Measurements from ENCODE around the gene TRPV6.

TRPV6 gene

DNA sequence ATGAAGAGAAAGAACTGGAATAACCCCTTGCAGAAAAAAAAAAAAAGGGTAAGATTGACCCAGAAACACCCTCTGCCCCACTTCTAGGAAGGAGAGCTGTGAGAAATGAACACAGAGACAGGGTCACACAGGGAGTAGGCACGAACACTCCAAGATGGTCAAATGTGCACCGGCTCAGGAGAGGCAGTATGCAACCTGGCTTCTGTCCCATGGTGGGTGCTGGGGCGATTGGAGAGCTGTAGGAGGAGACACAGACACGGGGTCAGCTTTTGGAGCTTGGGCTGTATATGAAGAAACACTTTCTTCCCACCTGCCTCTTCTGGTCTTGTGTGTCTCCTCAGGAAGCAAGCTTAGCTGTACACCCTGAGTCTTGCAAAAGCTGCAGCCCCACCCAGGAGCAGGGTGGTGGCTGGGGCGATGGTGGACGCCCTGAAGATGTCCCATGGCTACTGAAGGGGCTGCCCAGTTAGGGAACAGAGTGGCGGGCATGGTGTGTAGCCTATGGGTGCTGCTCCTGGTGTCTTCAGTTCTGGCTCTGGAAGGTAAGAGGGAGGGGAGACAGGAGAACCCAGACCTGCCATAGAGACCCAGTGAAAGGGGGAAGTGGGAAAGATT lies 22.7 kb downstream of the TRPV6 start:
- Mint-ChIP-seq H3K27ac (no peak overlapping the region), H3K9me3 (no peaks in the 10 kb centered on the region), H3K4me3 (no peak overlapping the region), H3K36me3 (ENCODE audit: low read depth) (no peaks in the 10 kb centered on the region), H3K4me1 (no peaks in the 10 kb centered on the region), H3K27me3 (no peaks in the 10 kb centered on the region)
- no peak for DNase-seq
- no peak for ATAC-seq

DNA sequence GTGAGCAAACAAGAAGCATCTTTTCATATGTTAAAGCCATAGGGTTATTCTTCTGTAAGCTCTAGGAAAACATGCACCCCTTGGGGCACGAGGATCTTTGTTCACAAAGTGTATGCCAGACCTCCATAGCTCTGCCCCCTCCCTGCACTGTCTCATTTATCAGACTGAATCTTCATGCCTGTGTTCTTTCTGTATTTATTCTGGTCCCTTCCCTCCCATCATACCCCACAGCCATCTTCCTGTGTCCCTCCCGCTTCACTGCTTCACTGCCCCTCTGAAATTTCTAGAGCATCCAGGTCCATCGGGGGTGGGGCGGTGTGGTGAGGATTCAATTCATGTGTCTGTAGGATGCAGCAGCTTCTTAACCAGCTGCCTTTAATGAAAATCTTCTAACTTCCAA lies 23.2 kb downstream of the TRPV6 start:
- no peaks in the 10 kb centered on the region for H3K9me3 Mint-ChIP-seq
- DNase-seq (no peak), ATAC-seq (no peak)
- no peak overlapping the region for H3K27ac Mint-ChIP-seq
- no peak overlapping the region for H3K4me3 Mint-ChIP-seq
- H3K36me3 Mint-ChIP-seq (ENCODE audit: low read depth): no peaks in the 10 kb centered on the region
- no peaks in the 10 kb centered on the region for H3K27me3 Mint-ChIP-seq
- H3K4me1 Mint-ChIP-seq: no peaks in the 10 kb centered on the region

DNA sequence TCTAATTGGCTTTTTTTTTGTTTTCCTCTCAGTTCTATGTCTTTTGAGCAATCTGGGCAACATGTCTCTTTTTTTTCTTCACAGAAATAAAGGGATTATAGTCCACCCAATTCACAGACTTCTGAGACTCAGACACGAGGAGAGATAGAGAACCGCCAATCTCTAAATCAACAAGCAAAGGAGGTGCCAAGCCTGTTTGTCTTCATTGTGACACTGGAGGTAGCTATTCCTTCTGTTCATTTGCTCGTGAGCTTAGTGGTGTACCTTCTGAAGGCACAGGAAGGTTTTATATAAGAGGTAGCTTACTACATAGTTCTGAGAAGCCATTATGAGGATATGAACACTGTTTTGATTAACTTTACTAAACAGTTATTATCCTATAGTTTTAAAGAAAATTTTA lies 24.6 kb downstream of the TRPV6 start:
- DNase-seq (no peak), ATAC-seq (no peak)
- H3K4me1 Mint-ChIP-seq: peaks cover 8% of the 10 kb centered on the region
- H3K27me3 Mint-ChIP-seq: no peaks in the 10 kb centered on the region
- H3K4me3 Mint-ChIP-seq: no peak overlapping the region
- no peaks in the 10 kb centered on the region for H3K36me3 Mint-ChIP-seq (ENCODE audit: low read depth)
- H3K27ac Mint-ChIP-seq: no peak overlapping the region
- no peaks in the 10 kb centered on the region for H3K9me3 Mint-ChIP-seq

DNA sequence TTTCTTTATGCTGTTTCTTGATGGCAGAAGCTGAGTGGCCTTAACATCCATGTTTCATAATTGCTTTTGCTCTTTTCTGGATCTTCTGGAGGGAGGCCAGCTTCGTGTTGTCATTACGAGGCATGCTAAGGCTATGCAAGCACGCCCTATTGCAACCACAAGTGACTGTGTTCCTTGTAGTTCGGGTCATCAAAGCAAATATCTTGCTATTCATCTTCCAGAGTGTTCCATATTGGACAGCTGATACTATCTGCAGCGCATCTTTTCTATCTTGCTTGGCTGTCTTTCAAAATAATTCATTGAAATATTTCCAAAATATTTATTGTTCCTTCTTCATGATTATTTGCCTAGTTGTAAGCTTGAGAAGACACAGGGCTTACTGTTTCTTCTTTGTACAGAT lies 25.7 kb downstream of the TRPV6 start:
- Mint-ChIP-seq H3K27me3 (no peaks in the 10 kb centered on the region), H3K4me3 (no peak overlapping the region), H3K27ac (no peak overlapping the region), H3K9me3 (no peaks in the 10 kb centered on the region), H3K4me1 (peaks cover 11% of the 10 kb centered on the region), H3K36me3 (ENCODE audit: low read depth) (no peaks in the 10 kb centered on the region)
- DNase-seq (no peak), ATAC-seq (no peak)

DNA sequence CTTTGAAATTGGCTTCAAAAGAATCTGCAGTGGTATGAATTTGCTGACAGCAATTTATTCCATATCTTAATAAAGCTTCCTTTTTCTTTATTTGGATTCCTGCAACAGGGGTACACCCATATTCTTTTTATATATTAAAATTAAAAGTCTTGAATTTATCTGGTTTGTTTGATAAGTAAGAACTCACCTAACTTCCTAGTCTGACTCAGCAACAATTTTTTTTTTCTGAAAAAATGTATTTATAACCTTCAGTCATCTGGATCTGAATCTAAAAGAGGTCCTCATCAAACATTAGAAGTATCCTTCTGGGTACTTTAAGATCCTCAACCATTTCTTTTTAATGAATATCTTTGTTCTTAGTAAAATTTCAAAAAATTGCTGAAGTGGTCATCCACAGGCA lies 26.1 kb downstream of the TRPV6 start:
- ATAC-seq (no peak), DNase-seq (no peak)
- H3K36me3 Mint-ChIP-seq (ENCODE audit: low read depth): no peaks in the 10 kb centered on the region
- no peak overlapping the region for H3K27ac Mint-ChIP-seq
- no peak overlapping the region for H3K4me3 Mint-ChIP-seq
- peaks cover 11% of the 10 kb centered on the region for H3K4me1 Mint-ChIP-seq
- no peaks in the 10 kb centered on the region for H3K9me3 Mint-ChIP-seq
- no peaks in the 10 kb centered on the region for H3K27me3 Mint-ChIP-seq

DNA sequence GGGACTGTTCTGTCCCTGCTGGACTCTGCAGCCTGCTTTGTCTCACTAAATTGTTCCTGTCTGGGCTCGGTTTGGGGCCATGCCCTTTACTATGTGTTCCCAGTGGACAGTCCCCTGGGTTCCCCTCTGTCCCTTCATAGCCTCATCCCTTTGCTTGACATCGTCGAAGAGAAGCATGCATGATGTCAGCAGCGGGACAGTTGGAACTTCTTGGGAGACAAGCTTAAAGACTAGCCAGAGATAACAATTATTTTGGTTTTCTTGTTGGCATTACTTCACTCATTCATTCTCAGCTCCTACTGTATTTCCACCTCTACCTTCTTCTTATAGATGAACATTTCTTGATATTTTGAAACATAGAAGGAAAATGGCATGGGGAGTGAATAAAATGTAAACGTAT lies 27.9 kb downstream of the TRPV6 start:
- DNase-seq: no peak
- Mint-ChIP-seq H3K36me3 (ENCODE audit: low read depth) (no peaks in the 10 kb centered on the region), H3K27me3 (no peaks in the 10 kb centered on the region), H3K4me1 (peaks cover 14% of the 10 kb centered on the region), H3K4me3 (no peak overlapping the region), H3K27ac (no peak overlapping the region), H3K9me3 (no peaks in the 10 kb centered on the region)
- no peak for ATAC-seq

DNA sequence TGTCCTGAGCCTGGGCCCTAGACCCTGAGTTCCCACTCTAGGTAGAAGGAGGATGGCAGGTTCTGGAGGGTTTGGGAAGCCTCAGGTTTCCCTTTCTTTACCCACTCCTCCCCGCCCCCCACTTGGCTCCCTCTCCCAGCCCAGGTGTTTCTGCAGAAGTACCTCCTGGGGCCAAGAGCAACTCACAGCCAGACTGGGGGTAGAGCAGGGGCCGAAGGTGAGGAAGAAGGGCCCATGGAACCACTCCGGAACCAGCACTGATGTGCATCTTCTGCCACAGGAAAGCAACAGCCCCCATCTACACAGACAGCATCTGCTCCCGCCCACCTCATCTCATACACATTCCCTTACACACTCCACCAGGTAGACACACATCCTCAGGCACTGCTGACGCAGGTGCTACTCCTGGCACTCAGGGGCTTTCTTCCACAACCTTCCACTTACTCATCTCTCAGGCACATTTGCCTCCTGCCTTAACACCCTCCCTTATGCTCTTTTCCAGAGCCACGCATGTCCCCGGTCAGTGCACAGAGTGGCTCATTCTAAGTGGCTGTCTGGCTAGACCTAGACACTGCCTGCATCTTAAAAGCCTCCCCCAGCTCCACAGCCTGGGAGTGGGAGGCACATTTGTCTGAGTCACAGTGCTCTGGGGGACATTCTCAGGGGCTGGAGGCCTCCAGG lies 28.8 kb downstream of the TRPV6 start:
- H3K36me3 Mint-ChIP-seq (ENCODE audit: low read depth): no peaks in the 10 kb centered on the region
- H3K27ac Mint-ChIP-seq: no peak overlapping the region
- ATAC-seq: no peak
- peaks cover 14% of the 10 kb centered on the region for H3K4me1 Mint-ChIP-seq
- no peaks in the 10 kb centered on the region for H3K9me3 Mint-ChIP-seq
- DNase-seq: no peak
- H3K27me3 Mint-ChIP-seq: no peaks in the 10 kb centered on the region
- H3K4me3 Mint-ChIP-seq: peak overlapping the region; percentile 23

DNA sequence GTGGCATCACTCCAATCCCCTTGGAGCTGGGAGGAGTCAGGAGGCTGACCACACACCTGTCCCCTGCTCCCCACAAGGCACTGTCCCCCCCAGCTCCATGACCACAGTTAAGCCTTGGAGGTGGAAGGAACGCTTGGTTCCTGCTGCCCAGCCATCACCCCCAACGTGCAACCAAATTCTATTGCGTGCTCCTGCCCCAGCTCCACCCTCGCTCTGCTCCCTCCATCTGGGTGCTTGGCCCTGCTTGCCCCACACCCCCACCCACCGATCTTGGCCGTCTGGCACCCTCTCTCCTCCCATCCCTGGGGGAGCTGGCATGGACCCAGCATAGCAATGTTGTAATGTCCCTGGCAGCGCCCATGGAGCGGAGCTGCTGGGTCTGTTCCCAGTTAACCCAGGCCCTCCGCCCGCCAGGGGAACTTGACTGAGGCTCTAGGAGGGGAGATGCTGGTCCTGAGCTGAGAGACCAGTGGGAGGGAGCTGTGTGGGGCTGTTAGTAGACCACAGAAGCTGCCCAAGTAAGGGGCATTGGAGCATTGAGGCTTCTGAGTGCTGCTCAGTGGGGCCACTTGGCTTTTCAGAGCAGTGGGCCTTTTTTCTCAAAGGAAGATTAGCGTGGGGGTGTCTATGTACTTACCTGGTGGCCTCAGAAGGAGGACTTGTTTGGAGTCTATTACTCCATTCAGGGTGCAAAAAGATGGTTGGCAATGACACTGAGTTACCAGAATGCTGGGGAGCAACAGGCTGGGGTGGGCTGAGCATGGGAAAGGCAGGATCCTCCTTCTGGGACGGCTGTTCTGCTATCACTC lies 29.6 kb downstream of the TRPV6 start:
- H3K27me3 Mint-ChIP-seq: no peaks in the 10 kb centered on the region
- H3K36me3 Mint-ChIP-seq (ENCODE audit: low read depth): no peaks in the 10 kb centered on the region
- ATAC-seq (no peak), DNase-seq (no peak)
- peak overlapping the region; percentile 70 for H3K4me3 Mint-ChIP-seq
- no peaks in the 10 kb centered on the region for H3K9me3 Mint-ChIP-seq
- H3K27ac Mint-ChIP-seq: no peak overlapping the region
- H3K4me1 Mint-ChIP-seq: peaks cover 14% of the 10 kb centered on the region

DNA sequence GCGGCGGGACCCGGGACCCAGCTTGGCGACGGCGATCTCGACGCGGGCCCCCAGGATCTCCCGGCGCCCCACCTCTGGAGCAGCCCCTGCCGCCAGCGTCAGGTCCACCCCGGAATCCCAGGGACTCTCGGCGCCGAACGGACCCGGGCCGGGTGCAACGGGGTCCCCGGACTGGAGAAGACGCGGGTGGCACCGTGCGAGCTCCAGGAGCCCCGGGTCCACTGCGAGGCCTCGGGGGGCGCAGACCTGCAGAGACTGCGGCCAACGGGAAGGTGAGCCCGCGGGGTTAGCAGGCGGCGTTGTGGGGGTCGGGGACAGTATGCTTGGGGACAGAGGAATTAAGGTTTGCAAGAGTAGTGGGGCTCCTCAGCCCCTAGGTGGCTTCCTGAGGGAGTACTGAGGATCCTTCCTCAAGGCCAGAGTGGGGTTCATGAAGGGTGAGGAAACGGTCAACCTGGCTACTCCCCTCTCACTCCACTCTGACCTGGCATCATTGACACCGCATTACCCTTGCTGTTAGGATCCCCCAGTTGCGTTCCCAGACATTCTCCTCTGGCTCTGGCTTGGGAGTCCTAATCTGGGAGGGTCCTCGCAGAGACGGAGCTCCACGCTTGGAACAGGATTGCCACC lies 30.3 kb downstream of the TRPV6 start:
- Mint-ChIP-seq H3K36me3 (ENCODE audit: low read depth) (no peaks in the 10 kb centered on the region), H3K27me3 (no peaks in the 10 kb centered on the region), H3K27ac (no peak overlapping the region), H3K4me1 (peaks cover 14% of the 10 kb centered on the region), H3K9me3 (no peaks in the 10 kb centered on the region), H3K4me3 (peak overlapping the region; percentile 70)
- no peak for ATAC-seq
- DNase-seq: no peak

DNA sequence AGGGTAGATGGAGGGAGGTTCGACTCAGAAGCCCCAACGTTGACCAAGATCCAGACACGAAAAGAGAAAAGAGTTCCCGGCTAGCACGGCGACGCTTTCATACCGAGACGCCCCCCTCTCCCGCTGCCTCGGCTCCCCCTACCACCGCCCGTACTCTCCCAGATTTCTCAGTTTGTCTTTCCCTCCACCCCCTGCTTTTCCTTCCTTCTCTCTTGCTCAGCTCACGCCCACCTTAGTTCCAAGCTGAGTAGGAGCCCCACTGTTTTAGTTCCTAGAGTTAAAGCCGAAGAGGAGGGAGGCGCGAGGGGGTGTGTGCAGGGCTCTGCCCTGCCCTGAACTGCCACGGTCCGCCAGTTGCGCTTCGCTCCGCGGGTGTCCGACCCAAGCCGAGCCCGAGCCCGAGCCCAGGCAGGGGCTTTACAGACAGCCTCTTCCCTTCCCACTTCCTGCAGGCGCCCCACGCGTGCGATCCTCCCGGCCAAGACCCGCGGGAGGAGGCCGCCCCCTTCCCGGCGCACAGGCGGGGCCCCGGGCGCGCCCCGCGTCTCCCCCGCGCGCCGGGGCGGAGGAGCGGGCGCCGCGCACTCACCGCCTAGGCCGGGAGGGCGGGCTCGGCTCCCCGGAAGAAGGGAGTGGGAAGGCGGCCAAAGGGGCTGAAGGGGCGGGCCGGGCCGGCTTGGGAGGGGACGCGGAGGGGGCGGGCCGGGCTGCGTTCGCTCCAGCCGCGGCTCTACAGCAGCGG lies 31.0 kb downstream of the TRPV6 start, which contains the start of gene EPHB6:
Gene EPHB6 (plus strand): TSS at position 705 of the 742 bp plus-strand sequence. CDS start 8,152 bp downstream, outside the sequence.
- ATAC-seq (peak; percentile 72), DNase-seq (peak; percentile 67)
- H3K4me1 Mint-ChIP-seq: peaks cover 14% of the 10 kb centered on the region
- peak within 1 kb of the TSS; percentile 93 for H3K4me3 Mint-ChIP-seq
- H3K36me3 Mint-ChIP-seq (ENCODE audit: low read depth): no peaks in the 10 kb centered on the region
- no peaks in the 10 kb centered on the region for H3K27me3 Mint-ChIP-seq
- peak within 1 kb of the TSS; percentile 75 for H3K27ac Mint-ChIP-seq
- no peaks in the 10 kb centered on the region for H3K9me3 Mint-ChIP-seq

DNA sequence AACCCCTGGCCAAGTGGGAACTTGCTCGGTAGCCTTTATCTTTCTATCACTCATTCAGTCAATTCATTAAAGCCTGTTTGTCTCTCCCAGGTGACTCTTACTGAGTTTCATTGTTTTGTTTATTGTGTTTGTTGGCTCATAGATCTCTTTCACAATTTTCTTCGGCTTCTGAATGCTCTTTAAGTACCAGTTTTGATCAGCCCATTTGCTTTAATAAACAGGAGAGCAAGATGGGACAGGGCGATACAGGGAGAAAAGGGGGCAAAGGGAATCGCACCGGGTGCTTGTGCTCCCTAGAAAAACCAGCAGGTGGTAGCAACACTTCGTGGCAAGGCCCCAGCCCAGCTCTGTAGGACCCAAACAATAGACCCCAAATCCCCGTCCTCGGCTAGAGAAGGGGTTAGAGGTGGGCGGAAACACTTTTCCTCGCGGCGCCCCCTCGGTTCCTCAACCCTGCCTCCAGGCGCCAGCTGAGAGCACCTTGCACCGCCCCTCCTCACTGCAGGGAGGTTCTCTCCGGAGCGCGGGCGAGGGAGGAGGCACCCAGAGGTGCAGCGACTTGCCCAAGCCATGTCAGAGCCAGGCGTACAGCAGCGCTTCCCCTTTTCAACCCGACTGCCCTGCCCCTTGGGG lies 31.7 kb downstream of the TRPV6 start:
- no peaks in the 10 kb centered on the region for H3K36me3 Mint-ChIP-seq (ENCODE audit: low read depth)
- DNase-seq (peak; percentile 68), ATAC-seq (peak; percentile 86)
- H3K27me3 Mint-ChIP-seq: peaks cover 4% of the 10 kb centered on the region
- H3K27ac Mint-ChIP-seq: peak overlapping the region; percentile 75
- H3K4me1 Mint-ChIP-seq: peaks cover 14% of the 10 kb centered on the region
- H3K9me3 Mint-ChIP-seq: no peaks in the 10 kb centered on the region
- H3K4me3 Mint-ChIP-seq: peak overlapping the region; percentile 93

DNA sequence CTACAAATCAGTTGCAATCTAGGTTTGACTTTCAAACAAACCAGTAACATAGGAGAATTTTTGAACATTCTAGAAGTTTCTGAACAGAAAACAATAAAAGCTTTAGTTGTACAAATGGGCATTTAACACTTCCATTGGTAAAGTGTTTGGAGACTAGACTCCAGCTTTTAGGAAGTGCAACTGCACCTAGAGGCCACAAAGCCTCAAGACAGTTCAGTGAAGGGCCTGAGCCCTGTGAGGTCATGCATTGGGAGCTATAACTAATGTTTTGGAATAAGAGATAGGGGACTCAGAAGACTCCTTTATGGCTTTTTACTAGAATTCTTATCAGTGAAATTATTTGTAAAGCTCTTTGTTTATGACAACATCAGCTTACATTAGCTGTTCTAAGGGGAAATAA lies 33.6 kb downstream of the TRPV6 start:
- no peaks in the 10 kb centered on the region for H3K9me3 Mint-ChIP-seq

DNA sequence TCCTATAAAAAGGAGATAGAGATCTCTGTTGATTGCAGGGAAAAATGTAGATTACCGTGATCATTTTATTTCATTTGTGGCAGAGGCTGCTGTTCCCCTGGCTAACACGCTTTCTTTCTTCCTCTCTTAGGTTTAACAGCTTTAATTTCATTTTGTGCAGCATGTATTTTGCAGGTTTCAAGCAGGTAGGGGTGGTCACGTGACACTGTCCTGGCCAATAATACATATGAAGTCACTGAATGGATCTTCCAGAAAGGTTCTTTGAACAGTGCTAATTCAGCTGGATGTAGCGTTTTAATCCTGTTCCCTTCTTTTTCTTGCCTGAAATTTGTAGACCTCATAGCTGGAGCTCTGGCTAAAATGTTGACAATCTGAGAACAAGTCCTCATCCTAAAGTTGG lies 34.3 kb downstream of the TRPV6 start:
- Mint-ChIP-seq H3K27me3 (peaks cover 6% of the 10 kb centered on the region), H3K4me1 (peaks cover 10% of the 10 kb centered on the region), H3K36me3 (ENCODE audit: low read depth) (no peaks in the 10 kb centered on the region), H3K4me3 (no peak overlapping the region), H3K27ac (no peak overlapping the region), H3K9me3 (no peaks in the 10 kb centered on the region)
- no peak for ATAC-seq
- no peak for DNase-seq

More for the DNA sequence above, 33.6 kb downstream of the TRPV6 start:
- H3K4me1 Mint-ChIP-seq: peaks cover 13% of the 10 kb centered on the region
- H3K27me3 Mint-ChIP-seq: peaks cover 6% of the 10 kb centered on the region
- no peak overlapping the region for H3K4me3 Mint-ChIP-seq
- H3K36me3 Mint-ChIP-seq (ENCODE audit: low read depth): no peaks in the 10 kb centered on the region
- no peak overlapping the region for H3K27ac Mint-ChIP-seq
- DNase-seq (no peak), ATAC-seq (no peak)

DNA sequence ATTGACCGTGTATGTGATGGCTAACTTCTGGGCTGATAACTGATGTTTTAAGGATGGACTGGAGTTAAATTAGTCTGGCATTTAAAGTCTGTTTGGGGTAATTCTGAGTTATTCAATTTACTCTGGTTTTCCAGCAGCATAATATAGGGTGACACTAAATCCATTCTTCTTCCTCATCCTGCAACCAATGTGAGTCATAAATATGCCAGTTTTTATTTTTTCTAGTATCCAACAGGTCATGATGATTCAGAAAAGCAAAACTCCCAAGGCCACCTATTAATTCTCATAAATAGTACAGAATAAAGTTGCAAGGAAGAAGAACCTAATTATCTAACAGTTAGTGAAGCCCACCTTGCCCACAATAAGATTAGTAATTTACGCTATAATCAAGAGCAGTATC lies 38.2 kb downstream of the TRPV6 start:
- H3K27me3 Mint-ChIP-seq: peaks cover 6% of the 10 kb centered on the region
- H3K4me3 Mint-ChIP-seq: no peak overlapping the region
- no peak overlapping the region for H3K27ac Mint-ChIP-seq
- no peak for ATAC-seq
- DNase-seq: no peak
- no peaks in the 10 kb centered on the region for H3K9me3 Mint-ChIP-seq
- H3K4me1 Mint-ChIP-seq: no peaks in the 10 kb centered on the region
- H3K36me3 Mint-ChIP-seq (ENCODE audit: low read depth): no peaks in the 10 kb centered on the region
